Pons (tissue), 1 donor: ENCODE measurements around the gene RAPGEF5.
A peak's percentile ranks its signal among the peaks of the same experiment; 100 is the strongest.

Experiments
- DNase-seq: peaks from one replicate; pipeline ENCODE4 v3.0.0-alpha.2; 2016; ENCODE audit warnings: low spot score

RAPGEF5 gene

GRCh38 chr7:22219036-22219435 lies 137.9 kb downstream of the RAPGEF5 start:
- DNase-seq, result peak; percentile 99

GRCh38 chr7:22216832-22217475 lies 140.0 kb downstream of the RAPGEF5 start:
- peak; percentile 67 for DNase-seq

- DNase-seq, result no peak
Observed at GRCh38 chr7:22216309-22216708, 140.6 kb downstream of the RAPGEF5 start.

- no peak for DNase-seq
Observed at GRCh38 chr7:22214000-22214399, 143.0 kb downstream of the RAPGEF5 start.

- DNase-seq, result no peak
Observed at GRCh38 chr7:22213081-22213480, 143.9 kb downstream of the RAPGEF5 start.

- DNase-seq, result no peak
Observed at GRCh38 chr7:22210967-22211366, 146.0 kb downstream of the RAPGEF5 start.

- no peak for DNase-seq
Observed at GRCh38 chr7:22210355-22210754, 146.6 kb downstream of the RAPGEF5 start.

GRCh38 chr7:22208799-22209198 lies 148.2 kb downstream of the RAPGEF5 start:
- DNase-seq, result no peak

GRCh38 chr7:22207724-22208225 lies 149.2 kb downstream of the RAPGEF5 start:
- DNase-seq, result no peak

- DNase-seq, result no peak
Observed at GRCh38 chr7:22205631-22206030, 151.3 kb downstream of the RAPGEF5 start.

- DNase-seq, result no peak
Observed at GRCh38 chr7:22204312-22204711, 152.6 kb downstream of the RAPGEF5 start.

- no peak for DNase-seq
Observed at GRCh38 chr7:22202141-22202540, 154.8 kb downstream of the RAPGEF5 start.

GRCh38 chr7:22201186-22201880 lies 155.6 kb downstream of the RAPGEF5 start:
- DNase-seq, result no peak

GRCh38 chr7:22200777-22201176 lies 156.2 kb downstream of the RAPGEF5 start:
- no peak for DNase-seq

GRCh38 chr7:22200238-22200637 lies 156.7 kb downstream of the RAPGEF5 start:
- no peak for DNase-seq

- DNase-seq, result no peak
Observed at GRCh38 chr7:22197376-22197775, 159.6 kb downstream of the RAPGEF5 start.

GRCh38 chr7:22196429-22196828 lies 160.5 kb downstream of the RAPGEF5 start:
- DNase-seq, result no peak

GRCh38 chr7:22195397-22196172 lies 161.4 kb downstream of the RAPGEF5 start:
- DNase-seq, result no peak

- peak; percentile 83 for DNase-seq
Observed at GRCh38 chr7:22194658-22195273, 162.2 kb downstream of the RAPGEF5 start.

- DNase-seq, result peak; percentile 95
Observed at GRCh38 chr7:22193450-22193983, 163.4 kb downstream of the RAPGEF5 start.

- DNase-seq, result no peak
Observed at GRCh38 chr7:22192801-22193200, 164.2 kb downstream of the RAPGEF5 start.

- DNase-seq, result no peak
Observed at GRCh38 chr7:22190736-22191135, 166.2 kb downstream of the RAPGEF5 start.
